NOMO-1 (cell line): ENCODE data around the gene CDH23.
A peak's percentile ranks its signal among the peaks of the same experiment; 100 is the strongest.

Source experiments
- DNase-seq, 2 experiments: peaks; one replicate each; lab custom pipeline; 2025; ENCODE audit not compliant: unreplicated experiment in 2 of 2; lab: John Stamatoyannopoulos, UW

CDH23 gene

DNA sequence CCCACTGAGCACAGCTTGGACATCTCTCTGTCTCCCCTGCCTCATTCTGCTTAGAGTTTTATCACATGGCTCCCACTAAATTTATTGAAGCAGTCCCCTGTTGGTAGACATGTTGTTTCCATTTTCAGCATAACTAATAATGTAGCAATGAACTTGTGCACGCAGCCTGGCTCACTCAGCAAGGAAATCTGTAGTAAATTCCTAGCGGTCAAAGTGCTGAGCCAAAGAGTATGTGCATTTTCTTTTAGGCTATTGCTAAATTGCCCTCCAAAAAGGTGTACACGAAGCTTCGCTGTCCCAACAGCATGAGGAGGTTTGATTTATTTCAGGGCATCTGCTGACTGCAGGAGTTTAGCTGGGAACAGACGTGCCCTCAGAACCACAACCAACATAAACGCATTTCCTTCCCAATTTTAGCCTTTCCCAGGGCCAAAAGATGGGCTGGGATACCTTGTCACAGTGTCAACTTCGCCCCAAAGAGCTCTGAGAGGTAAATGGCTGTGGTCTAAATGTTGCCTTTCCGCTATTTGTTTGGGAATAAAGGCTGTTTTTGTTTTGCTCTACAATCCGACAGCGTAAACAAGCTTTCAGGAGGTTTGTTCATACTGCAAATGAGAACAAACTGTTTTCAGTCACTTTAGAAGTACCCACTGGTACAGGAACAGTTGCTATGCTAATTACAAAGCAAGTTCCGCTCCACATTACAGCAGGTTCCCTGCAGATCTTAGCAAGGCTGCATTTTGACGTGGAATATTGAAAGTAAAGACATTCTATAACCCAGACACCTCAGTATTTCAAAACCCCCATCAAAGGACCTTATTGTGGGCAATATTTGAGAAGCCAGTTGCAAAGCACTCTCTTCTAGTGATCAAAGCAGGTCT is 359.8 kb downstream of the CDH23 start:
- peak; percentile 72 to 75 for DNase-seq

DNA sequence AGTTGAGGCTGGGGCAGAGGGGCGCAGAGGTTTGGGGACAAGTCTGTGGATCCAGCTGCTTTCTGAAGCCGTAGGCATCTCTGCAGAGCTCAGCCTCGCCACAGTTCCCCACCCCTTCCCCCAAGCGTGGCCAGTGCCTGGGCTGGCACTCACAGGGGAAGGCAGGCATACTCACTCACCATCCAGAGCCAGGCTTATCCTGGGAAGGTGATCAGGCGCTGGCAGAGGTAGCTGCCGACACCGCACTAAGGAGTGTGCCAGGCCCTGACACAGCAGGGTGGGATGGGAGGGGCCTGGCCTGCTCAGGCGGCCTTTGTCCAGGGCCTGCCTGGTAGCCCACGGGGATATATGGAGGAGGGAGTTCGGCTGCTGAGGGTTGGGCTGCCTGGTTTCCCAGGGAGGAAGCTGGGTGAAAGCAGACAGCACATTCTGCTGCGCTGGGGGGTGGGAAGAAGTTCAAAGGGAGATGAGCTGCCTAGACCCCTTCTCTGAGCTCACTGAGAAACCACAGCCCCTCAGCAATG is 360.7 kb downstream of the CDH23 start:
- no peak for DNase-seq

DNA sequence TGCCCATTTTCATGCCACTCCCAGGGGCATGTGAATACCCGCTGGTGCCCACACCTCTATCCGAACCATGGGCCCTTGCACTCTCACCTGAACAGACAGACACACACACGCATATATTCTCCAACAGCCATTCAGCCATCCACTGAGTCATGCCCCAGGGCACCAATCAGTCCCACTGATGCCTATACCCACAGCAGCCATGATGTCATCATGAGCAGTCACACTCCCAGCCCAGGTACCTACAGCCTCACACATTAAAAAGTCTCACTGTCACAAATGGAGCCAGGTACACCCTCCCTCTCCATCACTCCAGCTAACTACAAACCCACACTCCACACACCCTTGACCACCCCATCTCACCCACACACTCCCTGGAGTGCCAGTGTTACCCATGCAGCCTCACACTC is 364.4 kb downstream of the CDH23 start:
- no peak for DNase-seq

DNA sequence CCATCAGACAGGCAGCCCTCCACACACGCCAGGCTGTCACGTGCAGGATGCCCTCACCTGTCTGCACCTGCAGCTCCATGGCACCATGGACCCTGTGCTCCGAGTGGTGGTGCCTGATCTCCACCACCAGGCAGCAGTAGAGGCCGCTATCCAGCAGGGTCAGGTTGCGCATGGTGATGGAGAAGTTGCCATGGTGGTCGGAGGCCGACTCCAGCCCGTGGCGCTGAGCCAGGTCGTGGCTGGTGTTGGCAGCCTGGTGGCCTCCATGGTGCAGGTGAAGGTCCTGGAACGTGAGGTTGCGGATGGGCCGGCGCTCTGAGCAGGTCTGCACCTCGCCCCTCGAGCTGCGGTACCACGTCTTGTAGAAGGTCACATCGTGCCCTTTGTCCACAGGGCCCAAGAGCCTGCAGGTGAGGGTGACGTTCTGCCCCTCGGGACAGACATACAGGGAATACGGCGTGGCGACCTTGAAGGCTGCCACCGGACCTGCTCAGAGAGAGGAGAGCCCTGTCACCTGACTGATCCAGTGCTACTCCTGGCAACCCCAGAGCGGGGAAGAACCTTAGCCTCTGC is 364.9 kb downstream of the CDH23 start:
- DNase-seq = no peak

DNA sequence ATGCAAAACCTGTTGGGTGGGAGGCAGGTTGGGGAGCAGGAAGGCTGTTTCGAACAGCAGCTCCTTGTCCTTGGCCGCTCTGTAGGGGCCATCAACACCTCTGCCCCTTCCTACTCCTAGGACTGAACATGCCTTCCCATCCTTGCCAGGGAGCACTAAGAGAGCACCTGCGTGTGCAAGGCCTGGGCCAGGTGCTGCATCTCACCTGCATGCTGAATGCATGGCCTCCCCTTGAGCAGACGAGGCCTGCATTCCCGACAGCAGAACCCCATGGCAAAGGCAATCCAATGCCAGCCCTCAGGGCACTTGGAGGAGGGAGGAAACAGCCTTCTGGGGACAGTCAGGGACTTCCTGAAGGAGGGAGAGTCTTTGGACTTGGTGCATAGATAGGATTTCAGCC is 365.6 kb downstream of the CDH23 start:
- DNase-seq = no peak

DNA sequence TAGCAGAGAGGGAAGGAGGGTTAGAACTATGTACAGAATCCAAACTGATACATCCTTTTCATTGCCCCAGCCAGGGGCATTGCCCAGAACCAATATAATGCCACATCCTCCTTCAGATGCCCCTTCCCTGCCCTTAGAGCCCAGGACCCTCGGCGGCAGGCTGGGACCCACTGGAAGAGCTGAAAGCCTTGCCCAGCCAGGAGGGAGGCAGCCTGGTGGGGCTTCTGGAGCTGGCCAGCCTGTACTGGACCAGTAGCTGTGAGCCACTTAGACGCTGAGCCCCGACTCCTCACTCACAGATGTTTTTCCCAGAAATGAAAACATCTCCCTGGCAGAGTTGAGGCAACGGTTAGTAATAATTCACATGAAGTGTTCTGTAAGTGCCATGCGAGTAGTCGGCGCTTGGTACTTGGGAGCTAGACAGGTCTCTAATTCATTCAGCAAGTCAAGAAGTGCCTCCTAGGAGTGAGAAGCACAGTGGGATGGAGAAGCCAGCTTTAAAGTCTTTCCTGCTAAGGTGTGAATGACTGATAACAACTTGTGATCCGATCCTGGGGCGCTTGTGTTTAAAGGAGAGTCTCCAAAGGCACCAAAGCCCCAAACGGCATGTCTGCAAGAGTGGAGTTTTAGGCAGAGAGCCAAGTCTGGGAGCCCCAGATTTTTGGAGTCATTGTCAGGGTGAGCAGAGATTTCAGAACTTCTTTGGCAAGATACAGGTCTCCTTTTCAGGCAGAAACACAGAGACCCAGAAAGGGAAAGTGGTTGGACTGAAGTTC is 366.8 kb downstream of the CDH23 start:
- DNase-seq = no peak

DNA sequence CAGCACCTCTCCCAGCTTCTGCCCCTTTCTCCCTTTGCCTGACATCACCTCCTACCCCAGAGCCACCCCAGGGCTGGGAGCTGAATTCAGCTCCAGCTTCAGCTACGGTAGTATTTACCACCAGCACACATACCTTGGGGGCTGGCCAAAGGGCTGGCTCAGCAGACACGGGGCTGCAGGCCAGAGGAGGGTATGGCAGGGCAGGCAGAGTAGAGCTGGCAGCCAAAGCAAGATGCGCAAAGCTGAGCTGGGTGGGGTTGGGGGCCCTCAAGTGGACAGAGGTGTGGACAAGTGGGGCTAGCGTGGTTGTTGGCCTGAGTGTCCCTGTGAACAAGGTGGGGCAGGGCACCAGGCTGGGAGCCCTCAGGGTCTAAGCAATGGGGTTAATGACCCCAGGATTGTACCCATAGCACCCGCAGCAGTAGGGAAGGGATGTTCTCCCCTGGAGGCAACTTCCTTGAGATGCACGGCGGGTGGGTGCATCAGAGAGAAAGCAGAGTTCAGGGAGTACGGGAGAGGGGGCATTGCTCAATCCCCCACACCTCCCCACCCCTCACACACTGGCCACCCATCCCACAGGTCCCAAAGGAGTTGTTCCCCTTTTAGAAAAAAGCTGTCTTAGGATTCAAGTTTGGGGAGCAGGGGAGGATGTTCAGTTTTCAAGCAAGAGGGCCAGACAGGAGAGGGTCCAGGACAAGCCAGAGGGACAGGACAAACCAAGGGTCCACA is 368.6 kb downstream of the CDH23 start:
- no peak for DNase-seq

DNA sequence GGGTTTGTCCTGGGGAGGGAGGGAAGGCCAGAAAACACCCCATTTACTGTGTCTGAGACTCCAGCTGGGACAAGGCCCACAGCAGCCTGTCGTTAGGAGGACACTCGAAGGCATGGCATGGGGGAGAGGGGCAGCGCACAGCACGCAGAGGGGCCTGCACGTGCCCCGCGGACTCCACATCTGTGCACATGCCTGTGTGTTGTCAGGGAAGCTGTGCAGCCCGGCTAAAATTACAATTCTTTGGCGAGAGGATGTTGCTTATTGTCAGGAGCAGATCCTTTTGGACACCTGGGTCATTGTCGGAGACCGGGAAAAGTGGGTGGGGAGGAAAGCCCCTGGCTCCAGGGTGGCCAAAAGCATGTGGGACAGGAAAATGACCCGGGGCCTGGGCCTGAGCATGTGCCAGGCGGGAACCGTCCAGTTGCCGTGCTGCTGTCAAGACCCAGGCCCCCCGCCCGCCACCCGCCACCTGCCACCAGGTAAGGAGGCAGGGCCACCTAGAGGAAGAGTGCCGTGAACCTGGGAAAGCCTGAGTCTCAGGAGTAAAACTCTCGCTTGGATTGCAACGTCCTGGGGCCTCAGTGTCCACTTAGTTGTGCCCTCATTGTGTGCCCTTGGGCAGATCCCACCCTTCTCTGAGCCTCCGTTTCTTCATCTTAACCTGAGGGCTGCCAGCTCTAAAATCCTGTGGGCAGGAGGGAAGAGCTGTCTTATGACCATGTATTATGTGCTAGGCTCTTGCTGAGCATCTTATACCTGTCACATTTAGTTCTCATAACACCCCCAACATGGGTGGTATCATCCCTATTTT is 369.4 kb downstream of the CDH23 start:
- no peak for DNase-seq

DNA sequence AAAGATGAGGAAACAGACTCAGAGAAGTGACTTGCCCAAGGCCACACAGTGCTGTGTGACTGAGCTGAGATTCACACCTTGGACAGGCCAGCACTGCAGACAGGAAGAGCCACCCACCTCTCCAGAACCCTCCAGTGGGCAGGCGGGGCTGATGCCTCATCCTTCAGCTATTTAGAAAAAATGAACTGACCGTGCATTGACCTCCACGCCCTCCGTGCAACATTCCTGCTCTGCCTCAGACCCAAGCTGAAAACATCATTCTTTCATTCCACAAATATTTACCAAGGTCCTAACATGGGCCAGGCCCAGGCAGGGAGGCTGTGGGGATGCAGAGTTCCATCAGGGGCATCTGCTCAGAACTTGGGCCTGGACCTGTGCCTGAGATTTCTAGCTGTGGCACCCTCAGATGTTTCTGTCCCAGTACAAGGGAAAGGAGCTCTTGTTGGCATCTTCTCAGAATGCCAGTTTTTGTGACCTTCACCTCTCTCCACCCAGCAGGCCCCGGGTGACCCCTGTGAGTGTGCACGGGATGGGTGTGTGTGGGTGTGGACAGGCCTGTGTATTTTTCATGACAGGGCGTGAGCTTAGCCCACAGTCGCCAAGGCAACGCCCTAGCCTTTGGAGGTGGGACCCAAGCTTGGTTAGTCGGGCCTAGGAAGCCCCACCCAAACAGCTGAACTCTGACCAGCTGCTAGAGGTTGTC is 370.1 kb downstream of the CDH23 start:
- DNase-seq = no peak

DNA sequence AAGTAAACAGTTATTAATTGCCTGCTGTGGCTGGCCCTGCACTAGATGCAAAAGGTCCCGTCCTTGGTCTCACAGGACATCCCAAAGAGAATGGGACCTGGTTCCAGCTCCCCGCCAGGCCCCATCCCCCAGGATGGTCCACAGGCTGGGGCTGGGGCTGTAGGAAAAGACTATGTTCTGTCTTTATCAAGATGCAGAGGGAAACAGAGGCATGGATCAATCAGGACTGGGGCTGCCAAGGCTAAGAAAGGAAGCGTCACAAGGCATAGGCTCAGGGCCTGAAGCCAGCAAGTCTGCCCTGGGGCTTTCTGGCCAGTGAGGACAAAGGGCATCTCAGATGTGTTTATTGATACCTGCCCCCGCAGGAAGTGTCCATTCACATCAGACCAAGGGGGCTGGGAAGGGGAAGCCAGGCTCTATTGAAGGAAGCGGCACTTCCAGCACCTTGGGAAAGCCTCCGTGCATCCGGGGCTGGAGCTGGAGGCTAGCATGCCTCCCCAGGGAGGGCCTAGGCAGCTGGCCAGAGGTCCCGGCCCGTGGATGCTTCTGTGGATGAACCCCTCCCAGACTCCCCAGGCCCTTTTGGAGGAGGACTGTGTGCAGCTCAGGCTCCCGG is 370.8 kb downstream of the CDH23 start:
- DNase-seq = no peak

DNA sequence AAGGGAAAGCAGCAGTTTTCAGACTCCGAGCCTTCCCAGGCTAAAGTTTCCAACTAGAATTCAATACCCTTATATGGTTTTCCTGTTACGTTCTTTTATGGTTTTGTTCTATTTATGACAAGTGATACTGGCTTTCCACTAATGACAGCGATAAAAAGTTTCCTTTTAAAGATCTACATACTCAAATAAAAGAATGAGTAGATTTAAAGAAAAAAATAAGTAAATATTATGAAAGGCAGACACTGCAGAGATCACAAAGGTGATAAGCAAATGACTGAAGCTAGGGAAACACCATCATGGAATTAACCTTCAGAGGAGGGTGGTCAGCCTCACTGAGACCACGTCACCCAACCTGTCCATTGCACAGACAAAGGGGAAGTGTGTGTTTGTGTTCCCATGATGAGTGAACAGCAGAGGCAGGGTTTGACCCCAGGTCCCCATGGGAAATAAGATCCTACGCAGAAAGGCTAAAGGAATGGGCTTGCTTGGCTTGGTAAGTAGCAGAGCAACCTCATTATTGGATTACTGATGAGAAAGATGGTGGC is 372.6 kb downstream of the CDH23 start:
- peak in 1 of 2 experiments; percentile 22 for DNase-seq

DNA sequence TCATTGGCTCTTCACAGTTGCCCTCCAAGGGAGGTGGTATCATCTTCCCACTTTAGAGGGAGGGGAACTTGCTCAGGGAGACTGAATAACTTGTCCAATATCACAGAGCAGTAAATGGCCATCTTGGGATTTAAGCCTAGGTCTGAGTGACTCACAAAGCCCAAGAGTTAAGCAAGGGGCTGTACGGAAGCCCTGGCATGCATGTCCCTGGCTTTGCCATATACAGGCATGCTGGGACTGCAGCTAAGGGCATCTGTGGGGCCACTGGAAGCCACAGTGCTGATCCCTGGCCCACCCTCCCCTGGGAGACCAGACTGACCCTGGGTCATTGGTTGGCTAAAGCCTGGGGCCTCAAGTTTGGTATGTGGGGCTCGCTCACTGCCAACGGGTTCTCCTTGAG is 373.5 kb downstream of the CDH23 start:
- peak; percentile 25 to 42 for DNase-seq

DNA sequence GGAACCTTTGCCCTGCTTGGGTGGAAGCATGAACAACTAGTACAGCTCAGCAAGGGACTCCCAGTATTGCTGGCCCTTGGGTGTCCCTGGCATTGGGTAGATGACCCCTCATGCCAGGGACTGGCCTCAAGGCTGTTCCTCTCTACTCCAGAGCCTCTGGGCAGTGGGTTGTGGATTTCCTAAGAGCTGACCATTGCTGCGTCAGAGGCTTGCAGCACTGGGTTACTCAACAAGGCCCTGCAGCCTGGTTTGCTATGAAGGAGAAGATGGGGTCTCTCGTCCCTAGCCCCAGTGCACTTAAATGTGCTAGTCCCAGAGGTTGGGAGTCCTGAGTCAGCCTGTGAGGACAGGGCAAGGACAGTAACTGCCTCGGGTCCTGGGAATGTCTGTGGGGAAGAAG is 374.1 kb downstream of the CDH23 start:
- DNase-seq = peak in 1 of 2 experiments; percentile 17

DNA sequence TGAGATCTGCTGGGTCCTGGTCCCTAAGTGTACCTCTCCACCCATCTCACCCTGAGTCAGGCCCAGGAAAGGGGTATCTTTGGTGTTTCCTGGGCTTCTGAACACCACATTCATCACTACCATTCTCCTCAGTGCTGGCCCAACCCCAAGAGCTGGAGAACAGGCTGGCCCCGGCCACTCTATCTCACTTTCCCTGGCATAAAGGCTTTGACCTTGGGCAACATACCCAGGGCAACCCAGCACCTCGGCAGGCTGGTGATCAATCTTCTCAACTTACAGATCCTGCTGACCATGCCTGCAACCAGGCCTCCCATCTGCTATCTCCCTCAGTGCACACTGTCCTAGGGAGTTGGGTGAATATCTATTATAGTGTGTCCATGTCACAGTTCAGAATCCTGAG is 374.5 kb downstream of the CDH23 start:
- DNase-seq = no peak

DNA sequence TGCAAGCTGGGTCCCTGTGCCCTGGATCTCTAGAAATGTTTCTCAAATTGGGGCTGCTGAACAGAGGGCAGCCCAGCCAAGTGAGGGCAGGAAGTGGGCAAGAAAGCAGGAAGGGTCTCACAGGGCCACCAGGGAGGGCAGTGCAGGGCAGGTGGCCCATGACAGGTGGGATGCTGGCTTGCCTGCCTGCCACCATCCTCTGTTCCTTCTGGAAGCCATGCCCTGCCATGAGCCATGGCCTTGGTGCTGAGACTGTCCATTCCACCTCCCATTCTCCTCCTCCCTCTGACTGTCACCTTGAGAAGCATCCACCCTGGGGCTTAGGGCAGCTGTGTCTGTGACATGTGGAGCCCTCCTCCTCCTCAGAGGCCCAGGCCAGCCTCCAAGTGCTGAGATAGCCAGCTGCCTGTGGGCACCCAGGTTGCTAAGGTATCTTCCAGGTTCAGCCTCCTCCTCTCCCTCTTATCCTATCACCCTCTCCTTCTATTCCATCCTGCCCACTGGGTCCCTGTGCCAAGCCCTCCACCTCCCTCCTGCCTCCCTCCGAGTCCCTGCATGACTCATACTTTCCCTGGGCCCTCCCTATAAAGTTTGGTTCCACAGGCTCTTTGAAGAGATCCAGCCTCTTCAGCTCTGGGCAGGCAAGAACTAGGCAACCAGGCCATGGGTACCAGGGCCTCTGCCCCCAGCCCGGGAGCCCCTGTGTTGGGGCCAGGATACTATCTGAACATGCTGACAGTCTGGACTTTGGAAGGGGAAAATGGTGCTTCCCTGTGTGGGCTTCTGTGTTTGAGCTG is 375.3 kb downstream of the CDH23 start:
- DNase-seq = peak in 1 of 2 experiments; percentile 10

DNA sequence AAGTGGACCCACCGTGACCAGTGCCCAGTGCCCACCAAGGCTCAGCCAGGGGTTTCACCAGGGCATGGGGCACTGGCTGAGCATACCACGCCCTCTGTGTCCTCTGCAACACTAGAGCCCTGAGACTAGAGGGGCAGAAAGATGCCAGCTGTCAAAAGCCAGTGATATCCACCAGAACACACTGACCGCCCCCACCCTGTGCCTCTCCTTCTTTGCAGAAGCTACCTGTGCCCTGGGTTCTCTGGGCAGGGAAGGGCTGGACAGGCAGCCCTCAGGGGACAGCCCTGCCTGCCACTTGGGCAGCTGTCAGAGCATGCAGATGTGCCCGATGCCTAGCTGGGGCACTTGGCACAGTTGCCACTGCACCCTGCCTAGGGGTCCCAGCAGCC is 376.1 kb downstream of the CDH23 start:
- DNase-seq = no peak

DNA sequence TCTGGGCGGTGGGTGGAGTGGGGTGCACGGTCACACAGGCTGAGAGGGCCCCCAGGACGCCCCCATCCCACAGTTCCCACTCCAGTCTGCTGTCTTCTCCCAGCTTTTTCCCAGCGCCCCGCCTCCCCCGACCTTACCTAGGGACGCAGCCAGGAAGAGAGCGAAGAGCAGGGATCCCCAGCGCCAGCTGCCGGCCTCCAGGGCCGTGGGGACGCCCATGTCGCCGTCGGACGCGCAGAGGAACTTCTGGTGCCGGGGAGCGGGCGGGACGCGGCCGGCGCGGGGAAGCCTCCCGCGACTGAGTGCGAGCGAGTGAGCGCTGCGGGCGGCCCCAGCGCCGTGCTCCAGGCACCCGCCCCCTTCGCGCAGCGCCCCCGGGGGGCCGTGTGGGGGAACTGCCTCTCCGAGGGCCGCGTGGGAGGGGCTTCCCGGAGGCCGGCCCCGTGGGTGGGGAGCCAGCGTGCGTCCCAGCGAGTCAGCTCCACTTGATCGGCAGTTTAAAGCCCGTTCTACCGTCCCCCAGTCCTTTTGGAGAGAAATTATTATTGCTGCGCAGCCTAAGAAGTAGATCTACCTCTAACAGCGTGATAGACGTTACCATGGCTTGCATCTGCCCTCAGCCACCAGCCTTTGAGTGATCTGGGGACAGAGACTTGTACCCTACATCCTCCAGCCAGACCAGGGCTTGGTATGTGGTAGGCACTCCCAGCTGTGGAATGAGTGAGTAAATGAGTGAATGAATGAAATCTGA is 376.7 kb downstream of the CDH23 start, which contains the start of gene VSIR:
Gene VSIR, minus strand, starts transcription at position 300 of the 751 bp plus-strand sequence. Its CDS starts 81 bp downstream, at position 219.
- DNase-seq = peak; percentile 84 to 95
